NOMO-1 treated with dmso at 0.1 percent for 144 hours (cell line): ENCODE measurements around the gene ESPN.

Source experiments
- DNase-seq: peaks from one replicate; lab custom pipeline; 2025; ENCODE audit not compliant: unreplicated experiment; lab: John Stamatoyannopoulos, UW

Gene ESPN

GRCh38 chr1:6408023-6408422 is 16.6 kb upstream of the ESPN start:
- DNase-seq, result no peak

DNA sequence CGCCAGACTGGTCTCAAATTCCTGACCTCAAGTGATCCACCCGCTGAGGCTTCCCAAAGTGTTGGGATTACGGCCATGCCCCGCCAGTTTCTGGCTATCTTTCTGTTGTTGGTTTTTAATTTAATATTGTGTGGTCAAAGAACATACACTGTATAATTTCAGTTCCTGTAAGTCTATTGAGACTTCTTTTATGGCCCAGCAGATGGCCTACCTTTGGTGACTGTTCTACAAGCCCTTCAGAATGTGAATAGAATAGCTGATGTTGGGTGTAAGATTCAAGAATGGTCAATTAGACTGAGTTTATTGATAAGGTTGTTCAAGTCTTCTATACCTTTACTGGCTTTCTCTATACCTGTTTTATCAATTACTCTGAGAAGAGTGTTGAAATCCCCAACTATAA is 15.5 kb upstream of the ESPN start:
- no peak for DNase-seq

GRCh38 chr1:6409733-6410132 is 14.8 kb upstream of the ESPN start:
- no peak for DNase-seq

- DNase-seq, result no peak
Measured at GRCh38 chr1:6410248-6410893, 14.2 kb upstream of the ESPN start.

- no peak for DNase-seq
Measured at GRCh38 chr1:6412896-6413295, 11.7 kb upstream of the ESPN start.

DNA sequence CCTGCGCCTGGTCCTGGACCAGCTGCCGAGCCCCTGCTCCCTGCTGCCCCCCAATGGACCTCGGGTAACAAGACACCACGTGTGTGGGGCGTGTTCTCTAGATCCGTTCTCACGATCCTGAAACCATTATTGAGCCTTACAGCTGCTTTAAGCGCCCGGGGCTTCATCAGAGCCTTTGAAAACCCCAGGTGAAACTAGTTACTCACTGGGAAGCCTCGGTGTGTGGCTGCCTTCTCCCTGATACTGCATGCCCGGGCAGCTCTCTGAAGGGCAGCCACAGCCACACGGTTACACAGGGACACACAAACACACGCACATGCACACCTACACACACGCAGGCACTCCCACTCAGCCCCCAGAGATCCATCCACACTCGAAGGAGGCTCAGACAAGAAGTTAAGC is 10.1 kb upstream of the ESPN start:
- DNase-seq, result no peak

- no peak for DNase-seq
Measured at GRCh38 chr1:6414881-6415626, 9.5 kb upstream of the ESPN start.

GRCh38 chr1:6416295-6416656 is 8.3 kb upstream of the ESPN start:
- DNase-seq, result no peak

DNA sequence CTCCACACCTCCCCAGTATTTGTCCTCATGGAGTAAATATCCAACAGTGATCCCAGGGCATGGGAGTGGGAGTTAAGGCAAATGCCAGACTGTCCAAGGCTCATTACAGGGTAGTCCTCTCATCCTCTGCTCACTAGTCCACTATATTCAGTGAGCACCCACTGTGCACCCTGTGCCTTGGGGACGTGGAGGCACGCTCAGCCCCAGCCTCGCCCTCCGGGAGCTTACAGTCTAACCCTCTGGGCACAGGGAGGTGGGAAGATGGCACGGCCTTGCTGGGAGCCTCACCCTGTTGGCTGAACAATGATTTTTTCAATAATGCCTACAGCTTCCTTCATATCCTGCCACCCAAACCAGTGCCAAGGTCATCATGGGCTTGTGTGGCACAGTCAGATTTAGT is 7.7 kb upstream of the ESPN start:
- DNase-seq, result no peak

DNA sequence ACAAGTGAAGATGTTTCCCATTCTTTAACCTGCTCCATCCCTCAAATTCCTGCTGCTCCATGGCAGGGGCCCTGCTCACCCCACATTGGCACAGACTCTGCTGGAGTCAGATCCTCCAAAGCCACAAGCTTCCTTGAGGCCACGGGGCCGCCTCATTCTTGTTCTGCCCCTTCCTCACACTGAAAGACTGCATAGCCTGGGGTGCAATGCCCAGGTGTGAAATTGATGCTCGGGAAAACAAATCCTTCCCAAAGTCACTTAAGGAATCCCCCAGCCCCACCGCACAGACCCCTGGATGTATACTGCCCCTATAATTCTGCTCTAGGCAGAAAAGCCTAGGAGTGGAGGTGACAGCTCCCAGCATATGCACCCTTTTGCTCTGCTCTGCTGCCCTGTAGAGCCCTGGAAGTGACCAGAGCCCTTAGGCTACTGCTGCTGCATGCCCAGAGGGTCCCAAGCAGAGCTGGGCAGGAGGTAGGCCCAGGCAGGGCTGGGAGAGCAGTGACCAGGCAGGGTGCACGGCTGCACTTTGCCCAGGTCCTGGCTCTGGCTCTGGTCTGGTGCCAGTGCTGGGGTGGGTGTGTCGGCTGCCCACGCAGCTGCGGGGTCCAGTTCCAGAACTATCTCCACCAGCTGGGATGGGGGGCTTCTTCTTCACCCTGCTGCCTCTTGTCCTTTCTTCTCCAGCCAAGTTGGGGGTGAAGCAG is 6.5 kb upstream of the ESPN start:
- no peak for DNase-seq

DNA sequence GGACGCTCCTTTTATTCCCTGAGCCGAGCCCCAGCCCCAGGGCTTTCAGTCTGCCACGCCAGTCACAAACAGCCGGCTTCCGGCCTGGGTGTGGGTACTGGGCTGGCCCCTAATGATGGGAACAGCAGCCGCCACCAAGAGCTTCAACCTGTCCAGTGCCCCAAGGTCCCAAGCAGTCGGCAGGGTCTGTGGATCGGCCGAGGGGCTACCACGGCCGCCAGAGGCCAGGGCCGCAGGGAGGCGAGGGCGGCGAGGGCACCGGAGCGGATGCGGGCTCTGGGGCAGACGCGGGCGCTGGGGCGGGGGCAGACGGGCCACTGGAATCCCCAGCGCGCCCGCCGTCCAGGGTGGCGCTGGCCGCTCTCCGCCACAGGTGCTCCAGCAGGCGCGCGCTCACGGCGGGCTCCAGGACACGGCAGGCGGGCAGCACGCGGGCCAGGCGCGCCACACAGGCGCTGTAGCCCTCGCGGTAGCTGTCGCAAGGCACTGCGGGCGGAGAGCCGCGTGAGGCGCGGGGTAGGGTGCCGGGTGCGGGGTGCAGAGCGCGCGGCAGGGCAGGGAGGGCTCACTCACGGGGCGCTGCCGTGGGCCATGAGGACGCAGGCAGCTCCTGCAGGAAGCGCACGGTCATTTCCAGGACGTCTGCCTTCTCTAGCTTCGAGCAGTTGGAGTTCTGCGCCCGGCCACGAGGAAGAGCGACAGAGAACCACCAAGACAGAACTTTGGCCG is 5.7 kb upstream of the ESPN start:
- DNase-seq, result no peak

- DNase-seq, result no peak
Measured at GRCh38 chr1:6419397-6419803, 5.2 kb upstream of the ESPN start.

- no peak for DNase-seq
Measured at GRCh38 chr1:6419804-6420453, 4.6 kb upstream of the ESPN start, which contains the start of gene HES2. Gene HES2, minus strand, starts transcription at chr1:6419919. Its CDS starts 99 bp downstream, at chr1:6419820.

DNA sequence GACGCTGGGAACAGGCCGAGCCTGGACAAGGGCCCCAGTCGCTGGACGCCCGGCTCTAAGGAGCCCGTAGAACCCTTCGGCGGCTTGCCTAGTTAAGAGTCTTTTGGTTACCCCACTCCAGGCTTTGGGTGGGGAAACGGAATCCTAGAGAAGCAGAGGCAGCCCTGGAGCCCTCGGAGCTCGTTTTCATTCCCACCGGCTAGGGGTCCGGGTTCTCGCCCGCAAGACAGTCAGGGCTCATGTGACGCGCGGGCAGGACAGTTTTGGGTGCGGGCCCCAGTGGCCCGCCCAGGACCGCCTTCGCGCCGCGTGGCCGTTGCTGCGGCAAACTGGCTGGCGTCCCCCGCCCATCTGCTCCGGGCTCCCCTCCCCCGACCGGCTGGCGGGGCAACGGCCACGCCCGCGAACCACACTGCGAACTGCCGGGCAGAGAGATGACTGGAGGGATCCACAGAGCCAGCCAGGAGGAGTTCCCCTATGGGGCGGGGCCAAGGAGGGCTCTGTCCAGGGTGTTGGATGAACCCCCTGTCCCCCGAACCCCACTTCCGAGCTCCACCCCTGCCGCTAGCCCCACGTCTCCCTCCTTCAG is 4.0 kb upstream of the ESPN start:
- no peak for DNase-seq

DNA sequence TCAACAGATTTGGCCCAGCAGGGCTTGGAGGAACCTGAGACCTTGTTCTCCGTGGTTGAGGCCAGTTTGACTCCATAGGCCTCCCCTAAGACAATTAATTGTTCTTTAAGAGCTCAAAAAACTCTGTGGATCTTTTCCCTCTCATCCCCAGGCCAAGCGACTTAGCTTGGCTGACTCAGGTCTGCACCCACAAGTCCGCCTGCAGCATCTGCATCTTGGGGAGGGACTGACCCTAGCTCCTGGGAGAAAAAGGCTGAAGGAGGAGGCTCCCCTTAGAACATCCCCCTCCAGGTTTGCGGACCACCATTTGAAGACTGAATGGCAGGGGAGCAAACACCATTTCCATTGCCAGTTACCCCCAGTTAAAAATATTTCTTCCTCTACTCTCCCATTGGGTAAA is 3.3 kb upstream of the ESPN start:
- no peak for DNase-seq

DNA sequence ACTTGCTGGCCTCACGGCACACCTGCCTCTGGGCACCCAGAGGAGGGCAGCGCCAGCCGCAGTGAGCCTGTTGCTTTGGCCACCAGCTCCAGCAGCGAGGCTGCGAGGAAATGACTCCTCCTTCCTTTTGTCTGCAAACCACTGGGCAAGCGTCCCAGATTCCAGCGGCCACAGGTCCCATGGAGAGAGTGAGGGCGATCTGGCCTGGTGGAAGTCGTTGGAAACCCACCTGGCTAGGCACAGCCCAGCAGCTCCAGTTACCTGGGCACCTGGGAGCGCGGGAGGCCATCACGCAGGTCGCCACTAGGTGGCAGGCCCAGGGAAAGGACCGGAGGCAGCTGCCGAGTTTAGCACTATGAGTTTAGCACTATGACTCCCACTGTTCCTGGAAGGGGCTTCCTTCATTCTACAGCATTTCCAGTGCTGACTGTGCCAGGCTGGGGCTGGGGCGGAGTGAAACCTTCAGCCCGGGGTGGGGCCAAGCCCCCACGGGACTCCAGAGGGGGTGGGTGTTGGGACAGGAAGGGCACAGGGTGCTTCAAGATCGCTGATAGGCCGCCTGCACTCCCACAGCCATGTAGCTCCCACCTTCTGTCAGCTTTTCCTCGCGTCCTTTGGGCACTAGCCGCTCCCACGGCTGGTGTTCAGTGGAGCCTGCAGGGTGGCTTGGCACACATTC is 1.1 kb upstream of the ESPN start:
- no peak for DNase-seq

DNA sequence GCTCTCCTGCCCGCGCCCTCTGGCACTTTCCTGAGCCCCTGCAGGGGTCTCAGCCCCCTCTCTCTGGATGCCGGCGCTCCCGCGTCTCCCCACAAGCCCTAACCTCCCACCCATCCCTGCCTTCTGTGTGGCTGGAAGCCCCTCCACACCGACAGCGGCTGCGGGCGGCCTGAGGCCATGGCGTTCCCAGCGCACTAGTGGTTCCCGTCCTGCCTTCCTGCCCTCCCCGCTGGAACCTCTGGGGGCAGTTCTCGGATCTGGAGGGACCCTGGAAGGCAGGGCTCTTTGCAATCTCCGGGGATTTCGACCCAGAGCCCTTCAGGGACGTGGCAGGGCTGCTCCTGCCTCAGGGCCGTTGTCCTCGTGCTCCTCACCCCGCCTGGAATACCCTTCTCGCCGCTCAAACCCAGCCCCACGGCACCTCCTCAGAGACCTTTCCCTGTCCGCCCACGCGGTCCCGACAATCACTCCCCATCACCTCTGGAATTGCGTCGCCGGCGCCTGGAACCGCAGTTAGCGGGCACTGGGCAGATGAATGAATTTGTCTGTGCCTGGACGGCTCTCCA is 493 bp upstream of the ESPN start:
- DNase-seq, result no peak

DNA sequence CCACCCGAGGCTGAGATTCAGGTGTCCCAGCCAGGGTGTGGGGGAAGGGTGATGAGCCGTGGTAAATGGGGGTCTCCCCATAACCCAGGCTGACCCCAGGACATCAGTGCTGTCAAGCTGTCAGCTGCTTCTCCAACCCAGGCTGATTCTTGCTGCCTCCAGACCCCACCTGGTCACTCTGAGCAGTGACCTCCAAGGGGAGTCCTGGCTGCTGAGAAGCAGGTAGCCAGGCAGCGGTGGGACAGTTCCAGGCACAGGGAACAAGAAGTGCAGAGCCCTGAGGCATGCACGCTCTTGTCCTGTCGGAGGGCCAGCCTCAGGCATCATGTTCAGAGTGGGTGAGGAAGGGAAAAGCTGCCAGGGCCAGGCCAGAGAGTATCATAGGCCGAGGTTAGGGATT is 1.1 kb downstream of the ESPN start:
- no peak for DNase-seq

- no peak for DNase-seq
Measured at GRCh38 chr1:6426277-6426971, 1.8 kb downstream of the ESPN start.
